ENCODE results near the gene PACS2. TPM values are rescaled to one million over a fixed set of nuclear protein-coding genes. Genes with fewer than 3 reads are reported as not detected.

The PACS2 gene
- total RNA-seq, 1 experiment from 2014 or later, result 72.5 TPM

DNA sequence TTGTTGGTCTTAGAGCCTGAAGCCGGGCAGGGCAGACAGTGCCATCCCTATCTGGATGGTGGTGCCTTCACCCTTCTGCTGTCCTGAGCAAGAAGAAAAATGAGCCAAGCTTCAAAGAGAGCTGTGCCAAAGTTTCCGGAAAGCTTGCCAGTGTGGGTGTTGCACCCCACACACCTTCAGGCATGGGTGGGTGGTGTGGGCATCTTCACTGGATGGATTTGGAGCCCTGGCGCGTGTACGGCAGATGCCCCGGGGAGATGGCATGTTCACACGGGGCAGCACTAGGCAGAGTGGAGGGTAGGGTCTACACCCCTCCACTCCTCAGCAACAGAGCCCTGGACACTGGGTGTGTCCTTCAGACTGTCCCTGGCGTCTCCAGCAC is 33.0 kb downstream of the PACS2 start:
- Histone ChIP-seq H2AK5ac (ENCODE audit: insufficient read length, low read length) (no peak overlapping the region), H2BK15ac (ENCODE audit: low read depth, low read length) (no peak overlapping the region), H4K91ac (ENCODE audit: insufficient read length, low read depth, low read length) (no peak overlapping the region), H2BK5ac (ENCODE audit: insufficient read length, low read length) (no peak overlapping the region), H3K27me3 (ENCODE audit: insufficient read depth, low read length) (no peaks in the 10 kb centered on the region), H3K4me1 (ENCODE audit: insufficient read depth, low read length) (no peaks in the 10 kb centered on the region), H4K5ac (ENCODE audit: insufficient read length, low read depth, low read length) (no peak overlapping the region), H3K79me1 (ENCODE audit: insufficient read depth, low read depth, low read length, poor library complexity, severe bottlenecking) (no peaks in the 10 kb centered on the region), H3K9ac (ENCODE audit: extremely low read depth, insufficient read length, low read length) (no peak overlapping the region), H3K79me2 (ENCODE audit: insufficient read depth, low read length) (peaks cover 5% of the 10 kb centered on the region; the same call in 1 of the 2 replicates), H3K4ac (ENCODE audit: low read depth, low read length) (no peak overlapping the region), H4K8ac (replicated peaks; ENCODE audit: insufficient read length, low read depth, low read length) (no peak overlapping the region), H2BK12ac (ENCODE audit: insufficient read length, low read depth, low read length) (no peak overlapping the region), H2BK20ac (ENCODE audit: low read depth, low read length, poor library complexity, severe bottlenecking) (no peak overlapping the region), H3K4me2 (ENCODE audit: insufficient read depth, insufficient read length, low read length) (no peak overlapping the region), H3T11ph (ENCODE audit: low read length) (no peak overlapping the region), H2BK120ac (ENCODE audit: low read depth, low read length, poor library complexity, severe bottlenecking) (no peak overlapping the region), H3K9me3 (ENCODE audit: control insufficient read depth, low read depth, low read length) (no peaks in the 10 kb centered on the region), H2AFZ (ENCODE audit: low read length) (no peak overlapping the region), H3K56ac (ENCODE audit: insufficient read length, low read depth, low read length) (no peak overlapping the region), H4K20me1 (ENCODE audit: control insufficient read depth, insufficient read depth, insufficient read length) (no peaks in the 10 kb centered on the region), H3K23ac (ENCODE audit: insufficient read length, low read depth, low read length) (no peak overlapping the region), H3K27ac (ENCODE audit: insufficient read length, low read depth, low read length) (no peak overlapping the region), H3K18ac (ENCODE audit: insufficient read length, low read depth, low read length) (no peak overlapping the region), H3K14ac (ENCODE audit: insufficient read depth, low read length) (no peak overlapping the region; the same call in 1 of the 2 replicates), H3K23me2 (ENCODE audit: insufficient read length, low read depth, low read length, poor library complexity, severe bottlenecking) (no peaks in the 10 kb centered on the region)
- peaks cover 9 to 13% of the 10 kb centered on the region in 2 experiments; a peak in 3 of 5 replicates for H3K9me3 Mint-ChIP-seq
- H3K27me3 Mint-ChIP-seq (ENCODE audit: low read depth), result no peaks in the 10 kb centered on the region
- H3K4me3 Mint-ChIP-seq, result no peak overlapping the region
- peaks cover 15 to 17% of the 10 kb centered on the region in 2 experiments for H3K4me1 Mint-ChIP-seq
- H3K36me3 Mint-ChIP-seq (ENCODE audit: insufficient read depth in 1 of 3, low read depth in 3 of 3), result peaks cover 4 to 5% (median 5%) of the 10 kb centered on the region in 3 experiments; a peak in 5 of 7 replicates
- WGBS (ENCODE audit: extremely low coverage, insufficient read length, low lambda C conversion rate), result no CpG with 5 or more reads among the region's 8 CpGs
- no peak overlapping the region; a peak in 1 of 7 replicates for H3K27ac Mint-ChIP-seq
- no peak for DNase-seq
- TF ChIP-seq, protein P1, sequence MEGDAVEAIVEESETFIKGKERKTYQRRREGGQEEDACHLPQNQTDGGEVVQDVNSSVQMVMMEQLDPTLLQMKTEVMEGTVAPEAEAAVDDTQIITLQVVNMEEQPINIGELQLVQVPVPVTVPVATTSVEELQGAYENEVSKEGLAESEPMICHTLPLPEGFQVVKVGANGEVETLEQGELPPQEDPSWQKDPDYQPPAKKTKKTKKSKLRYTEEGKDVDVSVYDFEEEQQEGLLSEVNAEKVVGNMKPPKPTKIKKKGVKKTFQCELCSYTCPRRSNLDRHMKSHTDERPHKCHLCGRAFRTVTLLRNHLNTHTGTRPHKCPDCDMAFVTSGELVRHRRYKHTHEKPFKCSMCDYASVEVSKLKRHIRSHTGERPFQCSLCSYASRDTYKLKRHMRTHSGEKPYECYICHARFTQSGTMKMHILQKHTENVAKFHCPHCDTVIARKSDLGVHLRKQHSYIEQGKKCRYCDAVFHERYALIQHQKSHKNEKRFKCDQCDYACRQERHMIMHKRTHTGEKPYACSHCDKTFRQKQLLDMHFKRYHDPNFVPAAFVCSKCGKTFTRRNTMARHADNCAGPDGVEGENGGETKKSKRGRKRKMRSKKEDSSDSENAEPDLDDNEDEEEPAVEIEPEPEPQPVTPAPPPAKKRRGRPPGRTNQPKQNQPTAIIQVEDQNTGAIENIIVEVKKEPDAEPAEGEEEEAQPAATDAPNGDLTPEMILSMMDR (conservative IDR thresholded peaks at IDR 0.05), result no peak
